K562 (cell line): ENCODE measurements around the gene PLCB1. TPM values are rescaled to one million over a fixed set of nuclear protein-coding genes. Genes with fewer than 3 reads are reported as not detected.

Source experiments
- ATAC-seq: fragments of 200-7000 bp; cut with Tn5 transposase; 3 replicates; pipeline ENCODE4 v1.9.1; 2020; ENCODE audit warnings: moderate library complexity
- BruUV-seq: library from RNA; stranded (reverse); fragments of 400-500 nt; replicated peaks from 2 replicates; lab custom pipeline; 2021; lab: Mats Ljungman, UMichigan
- CTCF ChIA-PET: fragments of 300-600 bp; formaldehyde crosslinking; extraction: SDS; loops from one replicate; lab custom pipeline; 2021; ENCODE audit warnings: low intra/inter-chr PET ratio; lab: Yijun Ruan, JAX
- POLR2A ChIA-PET: fragments of 300-600, 350-650 bp; sonication (Branson Sonifier 250); formaldehyde crosslinking; extraction: SDS; loops from one replicate; lab custom pipeline; 2021; ENCODE audit warnings: antibody characterized with exemption, inconsistent platforms; lab: Yijun Ruan, JAX
- DNase-seq, 4 experiments: peaks; one replicate each; pipeline versions ENCODE4 v3.0.0 to v3.0.0-alpha.2; 2011 to 2018; ENCODE audit warnings: low spot score in 3 of 4, mixed read lengths in 3 of 4; ENCODE audit errors: extremely low read depth in 1 of 4
- FAIRE-seq: peaks from 2 replicates; lab custom pipeline; 2011; peaks lifted over from hg19 to GRCh38; lab: Jason Lieb, UNC
- H2AFZ ChIP-seq: 2 replicates; pipeline ENCODE4 v1.6.0; 2011; ENCODE audit warnings: low read depth, low read length, control low read depth, inconsistent platforms
- H3K27ac ChIP-seq: fragments of 200-600 bp; 3 replicates; pipeline ENCODE4 v1.8.0; 2011; ENCODE audit warnings: low read depth, mild to moderate bottlenecking, control low read depth, inconsistent platforms, low read length, moderate library complexity, mixed read lengths; ENCODE audit errors: extremely low read depth
- H3K27me3 ChIP-seq, 2 experiments: fragments of 300-600 bp in 1 of 2; 2 replicates in 1 of 2; 3 replicates in 1 of 2; pipeline versions ENCODE4 v1.6.0 to v1.8.0; 2011; ENCODE audit warnings: inconsistent platforms in 2 of 2, low read length in 2 of 2, mild to moderate bottlenecking in 1 of 2, mixed read lengths in 1 of 2, moderate library complexity in 1 of 2; ENCODE audit not compliant: control insufficient read depth in 2 of 2, insufficient read depth in 2 of 2
- H3K36me3 ChIP-seq: fragments of 300-600 bp; 3 replicates; pipeline ENCODE4 v1.8.0; 2011; ENCODE audit warnings: mild to moderate bottlenecking, low read length, inconsistent platforms; ENCODE audit not compliant: control insufficient read depth, insufficient read depth
- H3K4me1 ChIP-seq, 2 experiments: fragments of 200-600 bp in 1 of 2; replicated peaks in 1 of 2; 2 replicates in 1 of 2; 3 replicates in 1 of 2; pipeline versions ENCODE4 v1.5.1 to v1.8.0; 2011; ENCODE audit warnings: inconsistent platforms in 2 of 2, low read length in 2 of 2, mild to moderate bottlenecking in 1 of 2, mixed read lengths in 1 of 2, moderate library complexity in 1 of 2; ENCODE audit not compliant: control insufficient read depth in 2 of 2, insufficient read depth in 2 of 2
- H3K4me2 ChIP-seq: 2 replicates; pipeline ENCODE4 v1.6.1; 2011; ENCODE audit warnings: low read length, control low read depth, inconsistent platforms, mixed read lengths; ENCODE audit not compliant: insufficient read depth
- H3K4me3 ChIP-seq: fragments of 200-600 bp; sonication (generic), shearing (Covaris generic); 2 replicates; pipeline ENCODE4 v1.5.1; 2016; ENCODE audit warnings: control low read depth, inconsistent platforms
- H3K79me2 ChIP-seq: fragments of 200-600 bp; 3 replicates; pipeline ENCODE4 v1.8.0; 2011; ENCODE audit warnings: low read length, inconsistent platforms; ENCODE audit not compliant: control insufficient read depth, insufficient read depth
- H3K9ac ChIP-seq, 2 experiments: 2 replicates each; pipeline versions ENCODE4 v1.6.0 to v1.6.1; 2011; ENCODE audit warnings: low read depth in 2 of 2, low read length in 2 of 2, control low read depth in 1 of 2, inconsistent platforms in 1 of 2, mild to moderate bottlenecking in 1 of 2, mixed read lengths in 1 of 2; ENCODE audit not compliant: insufficient read depth in 1 of 2
- H3K9me1 ChIP-seq: one replicate; pipeline ENCODE4 v1.6.0; 2011; ENCODE audit warnings: inconsistent platforms, mild to moderate bottlenecking, low read length, moderate library complexity; ENCODE audit not compliant: control insufficient read depth, insufficient read depth
- H3K9me3 ChIP-seq: replicated peaks from 2 replicates; pipeline ENCODE4 v1.5.1; 2011; ENCODE audit warnings: low read depth, low read length, inconsistent platforms; ENCODE audit not compliant: control insufficient read depth, insufficient read depth
- H4K20me1 ChIP-seq: replicated peaks from 2 replicates; pipeline ENCODE4 v1.6.1; 2011; ENCODE audit warnings: low read length, inconsistent platforms, mixed read lengths; ENCODE audit not compliant: control insufficient read depth, insufficient read depth
- BCL6 ChIP-seq: fragments of 250-450 bp; sonication (Bioruptor Pico); IDR thresholded peaks from 2 replicates; pipeline ENCODE4 v1.4.0; 2020
- C11orf30 ChIP-seq: fragments of 450-650 bp; IDR thresholded peaks from 2 replicates; pipeline ENCODE4 v1.6.1; 2016; ENCODE audit warnings: low read depth, mild to moderate bottlenecking
- GATA2 ChIP-seq: sonication (generic); formaldehyde crosslinking; IDR thresholded peaks from 2 replicates; pipeline ENCODE4 v1.4.0; 2020; ENCODE audit warnings: mild to moderate bottlenecking, missing genetic modification reagents
- MAFG ChIP-seq: fragments of 450-650 bp; conservative IDR thresholded peaks from 2 replicates; pipeline ENCODE4 v1.6.1; 2016; ENCODE audit warnings: missing genetic modification characterization, missing compliant biosample characterization
- MYBL2 ChIP-seq, 2 experiments: fragments of 450-650 bp in 1 of 2; sonication (generic) in 1 of 2; formaldehyde crosslinking in 1 of 2; IDR thresholded peaks; 2 replicates each; pipeline versions ENCODE4 v1.6.1 to v1.8.1; 2017 to 2022; ENCODE audit warnings: borderline replicate concordance in 1 of 2, inconsistent platforms in 1 of 2, low read depth in 1 of 2, mild to moderate bottlenecking in 1 of 2, missing genetic modification reagents in 1 of 2, moderate library complexity in 1 of 2
- SUPT5H ChIP-seq: fragments of 450-650 bp; IDR thresholded peaks from 2 replicates; pipeline ENCODE4 v1.6.1; 2016
- ZNF316 ChIP-seq: fragments of 450-650 bp; IDR thresholded peaks from 2 replicates; pipeline ENCODE4 v1.6.1; 2016
- in situ Hi-C: fragments of 300-500 bp; cut with MboI; formaldehyde crosslinking; loops from 4 replicates; pipeline ENCODE4 v1.15.0; 2018; ENCODE audit warnings: inconsistent platforms, mixed read lengths
- intact Hi-C: fragments of 100-400 bp; cut with micrococcal nuclease; formaldehyde crosslinking; loops from 2 replicates; pipeline ENCODE4 v1.14.2; 2022
- polyA plus RNA-seq, 8 experiments: library from polyadenylated mRNA; depleted of rRNA in 4 of 8; stranded (reverse) in 5 of 8; unstranded in 3 of 8; fragments of >200 nt; fragmentation: Nextera tagmentation in 2 of 8; fragmentation: Illumina TruSeq in 1 of 8; extraction: Ambion mirVana in 2 of 8; extraction: Trizol in 1 of 8; gene quantifications; 2 replicates each; pipeline versions ENCODE4 v1.2.1 to v1.2.3, GENCODE V29; 2011 to 2014; ENCODE audit warnings: inconsistent platforms in 1 of 8, missing spikeins in 1 of 8
- total RNA-seq, 7 experiments: library from RNA; depleted of rRNA in 6 of 7; stranded (reverse); fragments of >200 nt in 6 of 7; fragmentation: Illumina TruSeq in 2 of 7; extraction: Trizol in 2 of 7; gene quantifications; 2 replicates each; pipeline versions ENCODE4 v1.2.1 to v1.2.3, GENCODE V29; 2011 to 2021; ENCODE audit warnings: low replicate concordance in 1 of 7

PLCB1 gene
- total and polyA plus RNA-seq, 9 of the 15 experiments (the other 6 are each of a cell fraction or from before 2014, with no cell fraction given), result 0.34 to 3.1 (median 1.3) TPM

DNA sequence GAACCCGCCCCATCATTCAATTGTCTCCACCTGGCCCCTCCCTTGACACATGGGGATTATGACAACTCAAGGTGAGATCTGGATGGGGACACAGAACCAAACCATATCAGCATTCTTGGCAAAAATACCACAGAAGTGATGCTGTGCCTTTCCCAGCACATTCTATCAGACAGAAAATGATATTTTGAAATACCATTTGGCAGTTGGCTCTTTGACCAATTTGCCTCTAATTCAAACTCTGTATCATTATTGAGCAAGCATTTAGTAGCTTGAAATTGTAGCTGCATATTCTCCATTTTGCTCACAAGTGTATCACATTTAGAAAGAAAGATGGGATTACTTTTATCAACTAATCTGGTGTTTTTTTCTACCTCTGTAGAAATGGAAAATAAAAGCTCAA is 64.0 kb downstream of the PLCB1 start (continued):
- TF ChIP-seq MYBL2 (IDR thresholded peaks at IDR 0.05; ENCODE audit: low read depth) (no peak), MYBL2 (CRISPR knock-in tag; IDR thresholded peaks at IDR 0.05; ENCODE audit: borderline replicate concordance) (no peak), GATA2 (CRISPR knock-in tag) (no peak), SUPT5H (no peak)

DNA sequence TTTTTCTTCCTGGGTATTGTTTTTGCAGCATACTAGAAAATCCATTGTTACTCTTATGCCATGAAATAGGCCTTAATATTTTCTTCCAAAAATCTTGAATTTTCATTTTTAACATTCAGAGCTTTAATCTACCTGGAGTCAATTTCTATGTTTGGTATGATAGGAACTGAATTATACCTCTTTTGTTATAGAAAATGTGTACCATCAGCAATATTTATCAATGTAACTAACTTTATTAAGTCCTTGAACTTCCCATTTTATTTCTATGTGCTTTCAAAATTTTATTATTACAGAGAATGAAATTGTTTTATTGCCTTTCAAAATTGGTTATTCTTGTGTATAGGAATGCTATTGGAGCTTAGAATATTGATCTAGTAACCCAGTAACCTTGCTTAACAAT is 68.2 kb downstream of the PLCB1 start:
- no TSS peak for BruUV-seq
- no peak overlapping the region for H2AFZ ChIP-seq
- no peaks in the 10 kb centered on the region for H3K9me3 ChIP-seq
- H3K4me1 ChIP-seq, result no peaks in the 10 kb centered on the region
- no peaks in the 10 kb centered on the region for H3K36me3 ChIP-seq
- ATAC-seq (no peak), FAIRE-seq (no peak), DNase-seq (no peak)
- H4K20me1 ChIP-seq, result no peaks in the 10 kb centered on the region
- ChIA-PET CTCF (no interaction called here), POLR2A (no interaction called here)
- no peak overlapping the region for H3K27ac ChIP-seq
- H3K27me3 ChIP-seq, result no peaks in the 10 kb centered on the region
- H3K9me1 ChIP-seq, result no peaks in the 10 kb centered on the region
- no peak overlapping the region for H3K4me2 ChIP-seq
- H3K4me3 ChIP-seq, result no peak overlapping the region
- H3K9ac ChIP-seq, result no peak overlapping the region
- in situ Hi-C loops (no loop called here), intact Hi-C loops (no loop called here)
- TF ChIP-seq BCL6 (CRISPR knock-in tag), result no peak
- 0 out of 2 replicates have a peak, but pooled peaks have one; percentile 11 for TF ChIP-seq C11orf30
- TF ChIP-seq ZNF316, result peak; percentile 36; the same call in 1 of the 2 replicates
- TF ChIP-seq MAFG, result peak; percentile 14; the same call in 1 of the 2 replicates
- H3K79me2 ChIP-seq, result no peaks in the 10 kb centered on the region
